ENCODE measurements around the gene NCMAP.

The NCMAP gene

GRCh38 chr1:24639881-24640280, 84.0 kb downstream of the NCMAP start:
- Histone ChIP-seq H3K9me3 (replicated peaks in 1 of 2; ENCODE audit: control insufficient read depth in 2 of 2, insufficient read depth in 1 of 2, low read depth in 1 of 2, low read length in 2 of 2) (no peaks in the 10 kb centered on the region), H3K4me1 (ENCODE audit: control insufficient read depth in 2 of 2, insufficient read depth in 1 of 2, low read depth in 1 of 2, low read length in 2 of 2) (peaks cover 5% of the 10 kb centered on the region in 2 donors), H3K9ac (ENCODE audit: low read depth, low read length, poor library complexity) (no peak overlapping the region), H3K27me3 (ENCODE audit: control insufficient read depth in 3 of 3, insufficient read depth in 3 of 3, low read depth in 1 of 3, low read length in 3 of 3) (peaks cover 0 to 6% (median 0%) of the 10 kb centered on the region in 3 experiments), H3K23ac (ENCODE audit: low read depth, low read length, poor library complexity) (no peak overlapping the region), H3K14ac (ENCODE audit: low read length) (no peak overlapping the region), H2BK120ac (ENCODE audit: low read depth, low read length) (no peak overlapping the region), H3K18ac (ENCODE audit: low read length) (no peak overlapping the region), H3K4me2 (ENCODE audit: insufficient read depth, low read length, poor library complexity, severe bottlenecking) (no peak overlapping the region), H3K36me3 (replicated peaks in 1 of 2; ENCODE audit: control insufficient read depth in 2 of 2, insufficient read depth in 2 of 2, low read length in 2 of 2) (peaks cover 0 to 4% of the 10 kb centered on the region in 2 donors), H4K91ac (ENCODE audit: low read depth, low read length, poor library complexity) (no peak overlapping the region), H3K27ac (replicated peaks; ENCODE audit: low read length) (no peak overlapping the region), H2BK15ac (ENCODE audit: low read length) (no peak overlapping the region), H2AK5ac (ENCODE audit: low read depth, low read length) (no peak overlapping the region), H4K8ac (ENCODE audit: low read depth, low read length) (no peak overlapping the region), H2BK12ac (ENCODE audit: low read length) (no peak overlapping the region), H2AFZ (ENCODE audit: low read length) (no peak overlapping the region), H3K4ac (ENCODE audit: low read length) (no peak overlapping the region), H2BK5ac (ENCODE audit: low read length) (no peak overlapping the region), H3K79me1 (ENCODE audit: low read depth, low read length) (peaks cover 2% of the 10 kb centered on the region), H3K4me3 (ENCODE audit: low read length in 2 of 2) (no peak overlapping the region)
- no CpG with 5 or more reads among the region's 4 CpGs for WGBS, 2 donors (ENCODE audit: extremely low coverage in 2 of 2, insufficient read length in 2 of 2, insufficient replicate concordance in 1 of 2)
- no peak for DNase-seq (ENCODE audit: low spot score)

DNA sequence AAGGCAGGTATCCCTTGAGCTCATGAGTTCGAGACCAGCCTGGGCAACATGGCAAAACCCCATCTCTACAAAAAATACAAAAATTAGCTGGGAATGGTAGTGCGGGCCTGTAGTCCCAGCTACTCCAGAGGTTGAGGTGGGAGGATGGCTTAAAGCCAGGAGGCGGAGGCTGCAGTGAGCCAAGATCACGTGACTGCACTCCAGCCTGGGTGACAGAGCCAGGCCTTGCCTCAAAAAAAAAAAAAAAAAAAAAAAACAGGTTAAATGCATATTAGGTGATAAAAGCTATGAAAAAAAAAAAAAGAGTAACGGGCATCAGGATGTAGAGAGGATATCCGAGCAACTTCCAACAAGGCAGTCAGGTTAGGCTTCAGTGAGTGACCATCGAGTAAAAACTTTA, 84.4 kb downstream of the NCMAP start:
- peaks cover 0 to 6% (median 0%) of the 10 kb centered on the region in 3 experiments for H3K27me3 ChIP-seq (ENCODE audit: control insufficient read depth in 3 of 3, insufficient read depth in 3 of 3, low read depth in 1 of 3, low read length in 3 of 3)
- no peaks in the 10 kb centered on the region for H3K9me3 ChIP-seq (replicated peaks in 1 of 2; ENCODE audit: control insufficient read depth in 2 of 2, insufficient read depth in 1 of 2, low read depth in 1 of 2, low read length in 2 of 2)
- H3K4ac ChIP-seq (ENCODE audit: low read length) = no peak overlapping the region
- peaks cover 0 to 8% of the 10 kb centered on the region in 2 donors for H3K36me3 ChIP-seq (replicated peaks in 1 of 2; ENCODE audit: control insufficient read depth in 2 of 2, insufficient read depth in 2 of 2, low read length in 2 of 2)
- H2BK5ac ChIP-seq (ENCODE audit: low read length) = no peak overlapping the region
- H3K4me1 ChIP-seq (ENCODE audit: control insufficient read depth in 2 of 2, insufficient read depth in 1 of 2, low read depth in 1 of 2, low read length in 2 of 2) = peaks cover 5% of the 10 kb centered on the region in 2 donors
- WGBS, 2 donors (ENCODE audit: extremely low coverage in 2 of 2, insufficient read length in 2 of 2, insufficient replicate concordance in 1 of 2) = no CpG with 5 or more reads among the region's 7 CpGs
- H3K9ac ChIP-seq (ENCODE audit: low read depth, low read length, poor library complexity) = no peak overlapping the region
- no peak overlapping the region for H2BK15ac ChIP-seq (ENCODE audit: low read length)
- no peak overlapping the region for H3K4me3 ChIP-seq (ENCODE audit: low read length in 2 of 2)
- H2AK5ac ChIP-seq (ENCODE audit: low read depth, low read length) = no peak overlapping the region
- no peak overlapping the region for H4K91ac ChIP-seq (ENCODE audit: low read depth, low read length, poor library complexity)
- no peak overlapping the region for H2AFZ ChIP-seq (ENCODE audit: low read length)
- H2BK120ac ChIP-seq (ENCODE audit: low read depth, low read length) = no peak overlapping the region
- H2BK12ac ChIP-seq (ENCODE audit: low read length) = no peak overlapping the region
- H3K18ac ChIP-seq (ENCODE audit: low read length) = no peak overlapping the region
- no peak overlapping the region for H4K8ac ChIP-seq (ENCODE audit: low read depth, low read length)
- H3K27ac ChIP-seq (replicated peaks; ENCODE audit: low read length) = no peak overlapping the region
- DNase-seq (ENCODE audit: low spot score) = no peak
- no peak overlapping the region for H3K23ac ChIP-seq (ENCODE audit: low read depth, low read length, poor library complexity)
- peaks cover 2% of the 10 kb centered on the region for H3K79me1 ChIP-seq (ENCODE audit: low read depth, low read length)
- H3K14ac ChIP-seq (ENCODE audit: low read length) = no peak overlapping the region
- H3K4me2 ChIP-seq (ENCODE audit: insufficient read depth, low read length, poor library complexity, severe bottlenecking) = no peak overlapping the region

- Histone ChIP-seq H2BK12ac (ENCODE audit: low read length) (no peak overlapping the region), H3K18ac (ENCODE audit: low read length) (no peak overlapping the region), H3K79me1 (ENCODE audit: low read depth, low read length) (peaks cover 2% of the 10 kb centered on the region), H4K8ac (ENCODE audit: low read depth, low read length) (no peak overlapping the region), H3K4me1 (ENCODE audit: control insufficient read depth in 2 of 2, insufficient read depth in 1 of 2, low read depth in 1 of 2, low read length in 2 of 2) (peaks cover 5% of the 10 kb centered on the region in 2 donors), H2AFZ (ENCODE audit: low read length) (peak overlapping the region; percentile 23), H2BK5ac (ENCODE audit: low read length) (no peak overlapping the region), H2AK5ac (ENCODE audit: low read depth, low read length) (peak overlapping the region; percentile 39), H2BK15ac (ENCODE audit: low read length) (no peak overlapping the region), H3K36me3 (replicated peaks in 1 of 2; ENCODE audit: control insufficient read depth in 2 of 2, insufficient read depth in 2 of 2, low read length in 2 of 2) (peaks cover 1 to 22% of the 10 kb centered on the region in 2 donors), H3K23ac (ENCODE audit: low read depth, low read length, poor library complexity) (peak overlapping the region; percentile 81), H4K91ac (ENCODE audit: low read depth, low read length, poor library complexity) (peak overlapping the region; percentile 41), H3K9ac (ENCODE audit: low read depth, low read length, poor library complexity) (peak overlapping the region; percentile 32), H2BK120ac (ENCODE audit: low read depth, low read length) (no peak overlapping the region), H3K14ac (ENCODE audit: low read length) (no peak overlapping the region), H3K9me3 (replicated peaks in 1 of 2; ENCODE audit: control insufficient read depth in 2 of 2, insufficient read depth in 1 of 2, low read depth in 1 of 2, low read length in 2 of 2) (no peaks in the 10 kb centered on the region), H3K4ac (ENCODE audit: low read length) (no peak overlapping the region), H3K4me3 (ENCODE audit: low read length in 2 of 2) (peak overlapping the region; percentile 15 to 41), H3K27ac (replicated peaks; ENCODE audit: low read length) (peak overlapping the region; percentile 55), H3K4me2 (ENCODE audit: insufficient read depth, low read length, poor library complexity, severe bottlenecking) (peak overlapping the region; percentile 61), H3K27me3 (ENCODE audit: control insufficient read depth in 3 of 3, insufficient read depth in 3 of 3, low read depth in 1 of 3, low read length in 3 of 3) (peaks cover 0 to 6% (median 0%) of the 10 kb centered on the region in 3 experiments)
- WGBS, 2 donors (ENCODE audit: extremely low coverage in 2 of 2, insufficient read length in 2 of 2, insufficient replicate concordance in 1 of 2) = no CpG with 5 or more reads among the region's 24 CpGs
- DNase-seq (ENCODE audit: low spot score) = no peak
Observed at GRCh38 chr1:24641646-24642151, 85.8 kb downstream of the NCMAP start.

GRCh38 chr1:24642481-24643362, 86.8 kb downstream of the NCMAP start, which contains the start of gene SRRM1:
Gene SRRM1 (plus strand): TSS chr1:24643302. CDS start chr1:24643327, 25 bp downstream.
- Histone ChIP-seq H3K27me3 (ENCODE audit: control insufficient read depth in 3 of 3, insufficient read depth in 3 of 3, low read depth in 1 of 3, low read length in 3 of 3) (peaks cover 0 to 2% (median 0%) of the 10 kb centered on the region in 3 experiments), H4K8ac (ENCODE audit: low read depth, low read length) (no peak within 1 kb of the TSS)
- no CpG with 5 or more reads among the region's 95 CpGs for WGBS, 2 donors (ENCODE audit: extremely low coverage in 2 of 2, insufficient read length in 2 of 2, insufficient replicate concordance in 1 of 2)

More at GRCh38 chr1:24642481-24643362, 86.8 kb downstream of the NCMAP start, which contains the start of gene SRRM1:
- peak; percentile 99 for DNase-seq (ENCODE audit: low spot score)
- no peak within 1 kb of the TSS for H2BK12ac ChIP-seq (ENCODE audit: low read length)
- H2BK120ac ChIP-seq (ENCODE audit: low read depth, low read length) = peak within 1 kb of the TSS; percentile 77
- H3K9ac ChIP-seq (ENCODE audit: low read depth, low read length, poor library complexity) = peak within 1 kb of the TSS; percentile 99
- peak within 1 kb of the TSS; percentile 84 for H3K14ac ChIP-seq (ENCODE audit: low read length)
- H3K27ac ChIP-seq (replicated peaks; ENCODE audit: low read length) = peak within 1 kb of the TSS; percentile 98
- no peak within 1 kb of the TSS for H4K91ac ChIP-seq (ENCODE audit: low read depth, low read length, poor library complexity)
- H3K4ac ChIP-seq (ENCODE audit: low read length) = no peak within 1 kb of the TSS
- peak within 1 kb of the TSS; percentile 73 for H2BK15ac ChIP-seq (ENCODE audit: low read length)
- peak within 1 kb of the TSS; percentile 95 for H2BK5ac ChIP-seq (ENCODE audit: low read length)
- H3K36me3 ChIP-seq (replicated peaks in 1 of 2; ENCODE audit: control insufficient read depth in 2 of 2, insufficient read depth in 2 of 2, low read length in 2 of 2) = peaks cover 4 to 32% of the 10 kb centered on the region in 2 donors
- H3K23ac ChIP-seq (ENCODE audit: low read depth, low read length, poor library complexity) = peak within 1 kb of the TSS; percentile 9
- peaks cover 2% of the 10 kb centered on the region for H3K79me1 ChIP-seq (ENCODE audit: low read depth, low read length)
- H3K18ac ChIP-seq (ENCODE audit: low read length) = peak within 1 kb of the TSS; percentile 97
- peaks cover 5% of the 10 kb centered on the region in 2 donors for H3K4me1 ChIP-seq (ENCODE audit: control insufficient read depth in 2 of 2, insufficient read depth in 1 of 2, low read depth in 1 of 2, low read length in 2 of 2)
- no peaks in the 10 kb centered on the region for H3K9me3 ChIP-seq (replicated peaks in 1 of 2; ENCODE audit: control insufficient read depth in 2 of 2, insufficient read depth in 1 of 2, low read depth in 1 of 2, low read length in 2 of 2)
- peak within 1 kb of the TSS; percentile 81 for H2AK5ac ChIP-seq (ENCODE audit: low read depth, low read length)
- peak within 1 kb of the TSS; percentile 77 for H3K4me2 ChIP-seq (ENCODE audit: insufficient read depth, low read length, poor library complexity, severe bottlenecking)
- peak within 1 kb of the TSS; percentile 94 for H2AFZ ChIP-seq (ENCODE audit: low read length)
- H3K4me3 ChIP-seq (ENCODE audit: low read length in 2 of 2) = peak within 1 kb of the TSS; percentile 93 to 94

Measured in neuronal stem cell (in vitro differentiated cells).